Upper lobe of left lung (tissue), 6 donors: ENCODE measurements around the gene FBLIM1. TPM values are rescaled to one million over a fixed set of nuclear protein-coding genes. Genes with fewer than 3 reads are reported as not detected.

Experiments
- ATAC-seq, 2 donors: fragments of 200-7000 bp; cut with Tn5 transposase; one replicate each; pipeline ENCODE4 v1.9.1; 2022; ENCODE audit warnings: mild to moderate bottlenecking in 2 of 2, moderate library complexity in 2 of 2; ENCODE audit not compliant: low FRiP score in 2 of 2
- DNase-seq, 2 donors: peaks; one replicate each; pipeline ENCODE4 v3.0.0-alpha.2; 2019 to 2020
- H3K27ac ChIP-seq, 4 donors: fragments of 200-600 bp; sonication (generic); one replicate each; pipeline ENCODE4 v1.5.1; 2016 to 2019
- H3K27me3 ChIP-seq, 4 donors: fragments of 200-600 bp; sonication (generic); one replicate each; pipeline ENCODE4 v1.5.1; 2017 to 2019
- H3K36me3 ChIP-seq, 4 donors: fragments of 200-600 bp; sonication (generic); one replicate each; pipeline ENCODE4 v1.5.1; 2016 to 2019
- H3K4me1 ChIP-seq, 4 donors: fragments of 200-600 bp; sonication (generic); one replicate each; pipeline ENCODE4 v1.5.1; 2018 to 2019
- H3K4me3 ChIP-seq, 4 donors: fragments of 200-600 bp; sonication (generic); one replicate each; pipeline ENCODE4 v1.5.1; 2017 to 2019; ENCODE audit warnings: mild to moderate bottlenecking in 2 of 4, moderate library complexity in 1 of 4
- H3K9me3 ChIP-seq, 4 donors: fragments of 200-600 bp; sonication (generic); one replicate each; pipeline ENCODE4 v1.5.1; 2018 to 2019
- EP300 ChIP-seq, 4 donors: sonication (generic); formaldehyde crosslinking; IDR thresholded peaks; one replicate each; pipeline ENCODE4 v1.5.1; 2017; ENCODE audit warnings: antibody characterized with exemption in 4 of 4, control low read depth in 2 of 4
- POLR2A ChIP-seq, 4 donors: fragments of 450-650 bp; IDR thresholded peaks; one replicate each; pipeline ENCODE4 v1.5.1; 2016 to 2017; ENCODE audit warnings: antibody characterized with exemption in 4 of 4, mild to moderate bottlenecking in 2 of 4
- POLR2AphosphoS5 ChIP-seq, 2 donors: sonication (generic); formaldehyde crosslinking; IDR thresholded peaks; one replicate each; pipeline ENCODE4 v1.5.1; 2017; ENCODE audit warnings: antibody characterized with exemption in 2 of 2
- WGBS, 2 donors: methylation state at CpG; one replicate each; pipeline ENCODE4 v1.1.5; 2017 to 2018; 5-methylcytosine and 5-hydroxymethylcytosine counted together
- total RNA-seq, 6 donors: library from RNA; depleted of rRNA in 4 of 6; stranded (reverse); fragments of >200 nt in 4 of 6; gene quantifications; one replicate each; pipeline versions ENCODE4 v1.1.0 to v1.2.1, GENCODE V29; 2016 to 2021
- TF ChIP-seq, protein P1 (sequence below), 6 experiments: fragments of 450-650 bp in 4 of 6; fragments of 200-600 bp in 2 of 6; sonication (generic) in 2 of 6; IDR thresholded peaks; one replicate each; pipeline ENCODE4 v1.5.1; 2016 to 2019; ENCODE audit warnings: antibody characterized with exemption in 6 of 6
- donor health status: DM: no; HTN: no; CAD: no; lungs with moderate emphysema.
- donor health status: DM: no; HTN: yes; CAD: no; lungs with severe emphysema.

FBLIM1 gene
- total RNA-seq, 6 donors from 2014 or later = 11.2 to 51.3 (median 35.1) TPM

GRCh38 chr1:15717418-15718125 lies 41.0 kb upstream of the FBLIM1 start:
- Histone ChIP-seq H3K27me3 (no peaks in the 10 kb centered on the region), H3K27ac (peak overlapping the region; percentile 34 to 78 (median 72)), H3K9me3 (no peaks in the 10 kb centered on the region), H3K4me3 (no peak overlapping the region), H3K4me1 (peaks cover 31 to 43% (median 36%) of the 10 kb centered on the region in 4 donors), H3K36me3 (peaks cover 11 to 67% (median 51%) of the 10 kb centered on the region in 4 donors)
- TF ChIP-seq, protein P1, sequence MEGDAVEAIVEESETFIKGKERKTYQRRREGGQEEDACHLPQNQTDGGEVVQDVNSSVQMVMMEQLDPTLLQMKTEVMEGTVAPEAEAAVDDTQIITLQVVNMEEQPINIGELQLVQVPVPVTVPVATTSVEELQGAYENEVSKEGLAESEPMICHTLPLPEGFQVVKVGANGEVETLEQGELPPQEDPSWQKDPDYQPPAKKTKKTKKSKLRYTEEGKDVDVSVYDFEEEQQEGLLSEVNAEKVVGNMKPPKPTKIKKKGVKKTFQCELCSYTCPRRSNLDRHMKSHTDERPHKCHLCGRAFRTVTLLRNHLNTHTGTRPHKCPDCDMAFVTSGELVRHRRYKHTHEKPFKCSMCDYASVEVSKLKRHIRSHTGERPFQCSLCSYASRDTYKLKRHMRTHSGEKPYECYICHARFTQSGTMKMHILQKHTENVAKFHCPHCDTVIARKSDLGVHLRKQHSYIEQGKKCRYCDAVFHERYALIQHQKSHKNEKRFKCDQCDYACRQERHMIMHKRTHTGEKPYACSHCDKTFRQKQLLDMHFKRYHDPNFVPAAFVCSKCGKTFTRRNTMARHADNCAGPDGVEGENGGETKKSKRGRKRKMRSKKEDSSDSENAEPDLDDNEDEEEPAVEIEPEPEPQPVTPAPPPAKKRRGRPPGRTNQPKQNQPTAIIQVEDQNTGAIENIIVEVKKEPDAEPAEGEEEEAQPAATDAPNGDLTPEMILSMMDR (IDR thresholded peaks at IDR 0.05) = no peak
- TF ChIP-seq POLR2A (IDR thresholded peaks at IDR 0.05) = peak in 1 of 4 donors; percentile 11
- TF ChIP-seq POLR2AphosphoS5 (IDR thresholded peaks at IDR 0.05) = peak in 1 of 2 donors; percentile 24
- DNase-seq (peak in 1 of 2 donors; percentile 87), ATAC-seq (peak; percentile 44 to 73)
- 75 to 76% methylated on average over 11 of the region's 11 CpGs for WGBS, 2 donors

GRCh38 chr1:15718199-15718601 lies 40.4 kb upstream of the FBLIM1 start:
- H3K27me3 ChIP-seq = no peaks in the 10 kb centered on the region
- H3K36me3 ChIP-seq = peaks cover 11 to 73% (median 56%) of the 10 kb centered on the region in 4 donors

DNA sequence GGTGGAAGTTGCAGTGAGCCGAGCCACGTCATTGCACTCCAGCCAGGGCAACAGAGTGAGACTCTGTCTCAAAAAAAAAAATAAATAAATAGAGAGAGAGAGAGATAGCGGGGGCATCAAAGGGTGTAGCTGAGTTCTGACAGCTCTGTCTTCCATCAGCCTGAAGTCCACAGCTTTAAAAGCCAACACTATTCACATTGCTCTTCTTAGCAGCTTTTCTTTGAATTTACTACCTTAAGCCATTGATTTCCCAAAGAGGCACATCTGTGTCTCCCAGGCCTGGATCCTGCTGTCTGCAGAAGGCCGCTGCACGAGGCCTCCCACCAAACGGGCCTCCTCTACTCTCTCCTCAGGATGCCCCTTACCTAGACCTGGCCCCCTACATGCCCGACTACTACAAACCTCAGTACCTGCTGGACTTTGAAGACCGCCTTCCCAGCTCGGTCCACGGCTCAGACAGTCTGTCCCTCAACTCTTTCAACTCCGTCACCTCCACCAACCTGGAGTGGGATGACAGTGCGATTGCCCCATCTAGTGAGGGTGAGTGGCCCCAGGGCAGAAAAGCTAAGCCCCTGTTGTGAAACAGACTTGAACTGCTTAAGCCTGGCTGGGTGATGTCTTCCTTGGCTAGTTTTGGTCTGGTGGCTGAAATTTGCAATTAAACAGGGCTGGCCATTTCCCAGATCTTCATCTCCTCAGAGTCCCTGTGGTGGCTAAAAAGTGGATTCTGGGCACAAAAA lies 39.0 kb upstream of the FBLIM1 start:
- TF ChIP-seq POLR2AphosphoS5 (IDR thresholded peaks at IDR 0.05) (no peak), EP300 (IDR thresholded peaks at IDR 0.05) (no peak), POLR2A (IDR thresholded peaks at IDR 0.05) (no peak)
- TF ChIP-seq, protein P1 (IDR thresholded peaks at IDR 0.05) = no peak
- H3K4me3 ChIP-seq = no peak overlapping the region
- 92 to 94% methylated on average over 12 of the region's 12 CpGs for WGBS, 2 donors
- ATAC-seq (no peak), DNase-seq (no peak)
- H3K27ac ChIP-seq = peak overlapping the region in 1 of 4 donors; percentile 5
- H3K4me1 ChIP-seq = peaks cover 25 to 34% (median 29%) of the 10 kb centered on the region in 4 donors
- H3K9me3 ChIP-seq = no peaks in the 10 kb centered on the region
- no peaks in the 10 kb centered on the region for H3K27me3 ChIP-seq
- H3K36me3 ChIP-seq = peaks cover 11 to 81% (median 65%) of the 10 kb centered on the region in 4 donors

More at GRCh38 chr1:15718199-15718601, 40.4 kb upstream of the FBLIM1 start:
- DNase-seq (peak in 1 of 2 donors; percentile 66), ATAC-seq (peak; percentile 10 to 12)
- no peak overlapping the region for H3K4me3 ChIP-seq
- TF ChIP-seq EP300 (IDR thresholded peaks at IDR 0.05) (peak in 1 of 4 donors; percentile 18), POLR2AphosphoS5 (IDR thresholded peaks at IDR 0.05) (peak in 1 of 2 donors; percentile 6), POLR2A (IDR thresholded peaks at IDR 0.05) (peak in 1 of 4 donors; percentile 9)
- TF ChIP-seq, protein P1 (IDR thresholded peaks at IDR 0.05) = no peak
- H3K9me3 ChIP-seq = no peaks in the 10 kb centered on the region
- 76 to 92% methylated on average over 5 to 8 of the region's 8 CpGs for WGBS, 2 donors
- H3K4me1 ChIP-seq = peaks cover 31 to 41% (median 36%) of the 10 kb centered on the region in 4 donors
- peak overlapping the region; percentile 34 to 78 (median 72) for H3K27ac ChIP-seq

- 86 to 96% methylated on average over 3 of the region's 3 CpGs for WGBS, 2 donors
- Histone ChIP-seq H3K4me3 (no peak overlapping the region), H3K27ac (no peak overlapping the region), H3K27me3 (no peaks in the 10 kb centered on the region), H3K9me3 (no peaks in the 10 kb centered on the region), H3K4me1 (peaks cover 15 to 28% (median 18%) of the 10 kb centered on the region in 4 donors), H3K36me3 (peaks cover 11 to 91% (median 76%) of the 10 kb centered on the region in 4 donors)
- no peak for ATAC-seq
- TF ChIP-seq EP300 (IDR thresholded peaks at IDR 0.05) (no peak), POLR2A (IDR thresholded peaks at IDR 0.05) (no peak), POLR2AphosphoS5 (IDR thresholded peaks at IDR 0.05) (no peak)
- TF ChIP-seq, protein P1 (IDR thresholded peaks at IDR 0.05) = no peak
- DNase-seq = no peak
Measured at GRCh38 chr1:15720861-15721260, 37.7 kb upstream of the FBLIM1 start.
